Occipital lobe (tissue), 2 donors: ENCODE measurements around the gene RANBP3. TPM values are rescaled to one million over a fixed set of nuclear protein-coding genes. Genes with fewer than 3 reads are reported as not detected.

Experiments used
- DNase-seq: peaks from one replicate; lab custom pipeline; 2025; lab: John Stamatoyannopoulos, UW
- total RNA-seq: library from RNA; depleted of rRNA; stranded (reverse); fragments of >200 nt; gene quantifications from one replicate; pipeline ENCODE4 v1.2.3, GENCODE V29; 2014

RANBP3 gene
- total RNA-seq, 1 donor from 2014 or later = 35.4 TPM

- no peak for DNase-seq
These were observed 48.3 kb downstream of the RANBP3 start for GRCh38 chr19:5929625-5930024.

- no peak for DNase-seq
These were observed 48.8 kb downstream of the RANBP3 start for GRCh38 chr19:5929179-5929578.

- DNase-seq = no peak
These were observed 50.5 kb downstream of the RANBP3 start for GRCh38 chr19:5927441-5927821.

GRCh38 chr19:5926641-5927440, 51.1 kb downstream of the RANBP3 start:
- DNase-seq = no peak

- DNase-seq = no peak
These were observed 52.0 kb downstream of the RANBP3 start for GRCh38 chr19:5925830-5926427.

- no peak for DNase-seq
These were observed 54.6 kb downstream of the RANBP3 start for GRCh38 chr19:5923356-5923755.

GRCh38 chr19:5922161-5922545, 55.8 kb downstream of the RANBP3 start:
- no peak for DNase-seq

- no peak for DNase-seq
These were observed 56.3 kb downstream of the RANBP3 start for GRCh38 chr19:5921516-5922160.

- no peak for DNase-seq
These were observed 59.4 kb downstream of the RANBP3 start for GRCh38 chr19:5918463-5919079.

GRCh38 chr19:5917431-5918107, 60.4 kb downstream of the RANBP3 start:
- DNase-seq = no peak

- DNase-seq = no peak
These were observed 61.7 kb downstream of the RANBP3 start for GRCh38 chr19:5916181-5916708.

- no peak for DNase-seq
These were observed 62.2 kb downstream of the RANBP3 start for GRCh38 chr19:5915782-5916165.

- DNase-seq = no peak
These were observed 62.8 kb downstream of the RANBP3 start for GRCh38 chr19:5914946-5915781.

GRCh38 chr19:5914358-5914774, 63.6 kb downstream of the RANBP3 start:
- DNase-seq = no peak

- no peak for DNase-seq
These were observed 64.1 kb downstream of the RANBP3 start, which contains the start of gene CAPS for GRCh38 chr19:5913739-5914357. Gene CAPS, plus strand, starts transcription at chr19:5914254. Its CDS starts 153 bp downstream, at chr19:5914407.

GRCh38 chr19:5911366-5911765, 66.6 kb downstream of the RANBP3 start:
- DNase-seq = no peak

- no peak for DNase-seq
These were observed 67.4 kb downstream of the RANBP3 start for GRCh38 chr19:5910638-5910907.

- DNase-seq = no peak
These were observed 69.0 kb downstream of the RANBP3 start for GRCh38 chr19:5908773-5909442.

- DNase-seq = no peak
These were observed 70.7 kb downstream of the RANBP3 start for GRCh38 chr19:5907241-5907640.
